Lower leg skin (tissue), 4 donors: Measurements from ENCODE around the gene SH3BP2. TPM values are rescaled to one million over a fixed set of nuclear protein-coding genes. Genes with fewer than 3 reads are reported as not detected.

Source experiments
- DNase-seq, 2 donors: peaks; one replicate each; pipeline ENCODE4 v3.0.0-alpha.2; 2019; ENCODE audit warnings: low spot score in 2 of 2
- H3K4me3 ChIP-seq: fragments of 200-600 bp; sonication (generic); 2 replicates; pipeline ENCODE4 v1.5.1; 2017; ENCODE audit warnings: mild to moderate bottlenecking, low read depth; ENCODE audit not compliant: poor library complexity, severe bottlenecking
- CTCF ChIP-seq, 3 donors: fragments of 450-650 bp; IDR thresholded peaks; one replicate each; pipeline ENCODE4 v1.5.1; 2016; ENCODE audit warnings: antibody characterized with exemption in 3 of 3, mild to moderate bottlenecking in 3 of 3, moderate library complexity in 2 of 3
- POLR2A ChIP-seq, 2 donors: fragments of 450-650 bp; IDR thresholded peaks; one replicate each; pipeline ENCODE4 v1.6.1; 2016 to 2017; ENCODE audit warnings: antibody characterized with exemption in 2 of 2, mild to moderate bottlenecking in 1 of 2, moderate library complexity in 1 of 2
- WGBS, 2 donors: methylation state at CpG; one replicate each; pipeline ENCODE4 v1.1.5; 2018; 5-methylcytosine and 5-hydroxymethylcytosine counted together
- intact Hi-C: fragments of 100-400 bp; cut with DNase I; formaldehyde crosslinking; loops from one replicate; pipeline ENCODE4 v1.15.0; 2023; ENCODE audit warnings: low total_unique reads
- total RNA-seq, 4 donors: library from RNA; depleted of rRNA; stranded (reverse); fragments of >200 nt; gene quantifications; one replicate each; pipeline ENCODE4 v1.1.0, GENCODE V29; 2016

Gene SH3BP2
- total RNA-seq, 4 donors from 2014 or later = 106 to 291 (median 178) TPM

- H3K4me3 ChIP-seq = no peak overlapping the region
- TF ChIP-seq POLR2A (IDR thresholded peaks at IDR 0.05) (no peak), CTCF (IDR thresholded peaks at IDR 0.05) (no peak)
- intact Hi-C loops = no loop called here
- peak in 1 of 2 donors; percentile 83 for DNase-seq
- WGBS, 2 donors = 89 to 91% methylated on average over 22 to 24 of the region's 24 CpGs
Measured at GRCh38 chr4:2824329-2824835, 31.5 kb downstream of the SH3BP2 start.

GRCh38 chr4:2824836-2825381 is 32.0 kb downstream of the SH3BP2 start:
- peak in 1 of 2 donors; percentile 81 for DNase-seq
- H3K4me3 ChIP-seq = no peak overlapping the region
- intact Hi-C loops = no loop called here
- 80 to 85% methylated on average over 9 to 13 of the region's 17 CpGs for WGBS, 2 donors
- no peak for TF ChIP-seq POLR2A (IDR thresholded peaks at IDR 0.05)
- TF ChIP-seq CTCF (IDR thresholded peaks at IDR 0.05) = no peak

GRCh38 chr4:2825740-2826139 is 32.9 kb downstream of the SH3BP2 start:
- peak in 1 of 2 donors; percentile 79 for DNase-seq
- WGBS, 2 donors = 75 to 87% methylated on average over 6 to 12 of the region's 13 CpGs
- TF ChIP-seq CTCF (IDR thresholded peaks at IDR 0.05) (no peak), POLR2A (IDR thresholded peaks at IDR 0.05) (no peak)
- H3K4me3 ChIP-seq = no peak overlapping the region
- intact Hi-C loops = no loop called here

- intact Hi-C loops = no loop called here
- peak in 1 of 2 donors; percentile 81 for DNase-seq
- TF ChIP-seq CTCF (IDR thresholded peaks at IDR 0.05) (no peak), POLR2A (IDR thresholded peaks at IDR 0.05) (no peak)
- no peak overlapping the region for H3K4me3 ChIP-seq
- WGBS, 2 donors = 91 to 96% methylated on average over 30 to 31 of the region's 31 CpGs
Measured at GRCh38 chr4:2827071-2827873, 34.4 kb downstream of the SH3BP2 start.

GRCh38 chr4:2827874-2828751 is 35.2 kb downstream of the SH3BP2 start:
- peak in 1 of 2 donors; percentile 84 for DNase-seq
- 81 to 87% methylated on average over 24 of the region's 24 CpGs for whole genome bisulfite sequencing, 2 donors

More at GRCh38 chr4:2827874-2828751, 35.2 kb downstream of the SH3BP2 start:
- intact Hi-C loops = no loop called here
- TF ChIP-seq POLR2A (IDR thresholded peaks at IDR 0.05) (no peak), CTCF (IDR thresholded peaks at IDR 0.05) (no peak)
- H3K4me3 ChIP-seq = no peak overlapping the region
